Activated CD8-positive, alpha-beta T cell treated with anti-CD3 and anti-CD28 coated beads for 36 hours (primary cell): ENCODE results near the gene RHOA. TPM values are rescaled to one million over a fixed set of nuclear protein-coding genes. Genes with fewer than 3 reads are reported as not detected.

Source experiments
- ATAC-seq: fragments of 200-7000 bp; cut with Tn5 transposase; one replicate; pipeline ENCODE4 v1.10.0; 2021; ENCODE audit warnings: mild to moderate bottlenecking, moderate library complexity
- CTCF ChIA-PET: fragments of 350-600 bp; sonication (Branson Sonifier 250); formaldehyde crosslinking; loops from one replicate; lab custom pipeline; 2021; ENCODE audit warnings: antibody characterized with exemption; lab: Charles Lee
- POLR2A ChIA-PET: fragments of 350-600 bp; sonication (Branson Sonifier 250); formaldehyde crosslinking; loops from one replicate; lab custom pipeline; 2021; ENCODE audit warnings: antibody characterized with exemption; lab: Charles Lee
- DNase-seq: peaks from one replicate; pipeline ENCODE4 v3.0.0-alpha.2; 2020
- H3K27ac Mint-ChIP-seq: one replicate; pipeline ENCODE4 v1.8.0; 2021; ENCODE audit warnings: mild to moderate bottlenecking, mixed read lengths
- H3K27me3 Mint-ChIP-seq: one replicate; pipeline ENCODE4 v1.8.0; 2021; ENCODE audit warnings: mixed read lengths
- H3K36me3 Mint-ChIP-seq: one replicate; pipeline ENCODE4 v1.8.0; 2021; ENCODE audit warnings: low read depth, mixed read lengths
- H3K4me1 Mint-ChIP-seq: one replicate; pipeline ENCODE4 v1.8.0; 2021; ENCODE audit warnings: low read depth, mixed read lengths
- H3K4me3 Mint-ChIP-seq: one replicate; pipeline ENCODE4 v1.8.0; 2021; ENCODE audit warnings: mild to moderate bottlenecking, moderate library complexity, mixed read lengths
- H3K9me3 Mint-ChIP-seq: one replicate; pipeline ENCODE4 v1.8.0; 2021; ENCODE audit warnings: mixed read lengths
- intact Hi-C: fragments of 100-400 bp; cut with micrococcal nuclease; formaldehyde crosslinking; loops from one replicate; pipeline ENCODE4 v1.10.0; 2022
- total RNA-seq, 2 experiments: library from RNA; stranded (reverse); gene quantifications; one replicate each; pipeline ENCODE4 v1.2.3, GENCODE V29; 2021
- TF ChIP-seq, protein P1 (sequence below): fragments of 200-600 bp; IDR thresholded peaks from one replicate; pipeline ENCODE4 v1.8.0; 2022; ENCODE audit warnings: antibody characterized with exemption, mild to moderate bottlenecking

The RHOA gene
- total RNA-seq, 2 experiments from 2014 or later, result 432 to 437 TPM

DNA sequence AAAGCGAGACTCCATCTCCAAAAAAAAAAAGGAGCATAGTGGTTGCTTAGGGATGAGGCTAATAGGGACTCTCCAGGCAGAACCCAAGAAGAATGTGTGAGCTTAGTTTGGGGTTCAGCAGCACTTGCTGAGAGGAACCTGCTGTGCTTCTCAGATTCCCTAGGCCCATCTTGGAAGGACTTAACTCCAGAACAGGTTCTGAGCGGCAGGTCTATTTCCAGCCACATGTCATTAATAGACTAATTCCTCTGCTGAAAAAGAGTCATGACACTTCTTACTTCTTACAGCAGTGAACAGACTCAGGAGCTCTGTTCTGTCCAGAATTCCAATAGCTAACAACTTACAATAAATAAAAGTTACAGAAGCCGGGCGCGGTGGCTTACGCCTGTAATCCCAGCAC lies 22.5 kb downstream of the RHOA start:
- H3K4me3 Mint-ChIP-seq, result no peak overlapping the region
- ATAC-seq, result no peak
- H3K27me3 Mint-ChIP-seq, result no peaks in the 10 kb centered on the region
- intact Hi-C loops, result no loop called here
- CTCF ChIA-PET, result interaction anchor here (0.8 to 1.7 kb wide), 3 partner anchors 12 to 49 kb away, joined by 3 to 8 read pairs (median 5); partner anchors contain the start of gene USP4
- no peaks in the 10 kb centered on the region for H3K9me3 Mint-ChIP-seq
- DNase-seq, result no peak
- no peak overlapping the region for H3K27ac Mint-ChIP-seq
- H3K36me3 Mint-ChIP-seq, result peaks cover 21% of the 10 kb centered on the region
- TF ChIP-seq, protein P1, sequence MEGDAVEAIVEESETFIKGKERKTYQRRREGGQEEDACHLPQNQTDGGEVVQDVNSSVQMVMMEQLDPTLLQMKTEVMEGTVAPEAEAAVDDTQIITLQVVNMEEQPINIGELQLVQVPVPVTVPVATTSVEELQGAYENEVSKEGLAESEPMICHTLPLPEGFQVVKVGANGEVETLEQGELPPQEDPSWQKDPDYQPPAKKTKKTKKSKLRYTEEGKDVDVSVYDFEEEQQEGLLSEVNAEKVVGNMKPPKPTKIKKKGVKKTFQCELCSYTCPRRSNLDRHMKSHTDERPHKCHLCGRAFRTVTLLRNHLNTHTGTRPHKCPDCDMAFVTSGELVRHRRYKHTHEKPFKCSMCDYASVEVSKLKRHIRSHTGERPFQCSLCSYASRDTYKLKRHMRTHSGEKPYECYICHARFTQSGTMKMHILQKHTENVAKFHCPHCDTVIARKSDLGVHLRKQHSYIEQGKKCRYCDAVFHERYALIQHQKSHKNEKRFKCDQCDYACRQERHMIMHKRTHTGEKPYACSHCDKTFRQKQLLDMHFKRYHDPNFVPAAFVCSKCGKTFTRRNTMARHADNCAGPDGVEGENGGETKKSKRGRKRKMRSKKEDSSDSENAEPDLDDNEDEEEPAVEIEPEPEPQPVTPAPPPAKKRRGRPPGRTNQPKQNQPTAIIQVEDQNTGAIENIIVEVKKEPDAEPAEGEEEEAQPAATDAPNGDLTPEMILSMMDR, result no peak
- peaks cover 46% of the 10 kb centered on the region for H3K4me1 Mint-ChIP-seq
- POLR2A ChIA-PET, result interaction anchor here (1.2 kb wide), 1 partner anchor 23 kb away, joined by 5 read pairs; the partner anchor contains the start of genes RHOA and TCTA

DNA sequence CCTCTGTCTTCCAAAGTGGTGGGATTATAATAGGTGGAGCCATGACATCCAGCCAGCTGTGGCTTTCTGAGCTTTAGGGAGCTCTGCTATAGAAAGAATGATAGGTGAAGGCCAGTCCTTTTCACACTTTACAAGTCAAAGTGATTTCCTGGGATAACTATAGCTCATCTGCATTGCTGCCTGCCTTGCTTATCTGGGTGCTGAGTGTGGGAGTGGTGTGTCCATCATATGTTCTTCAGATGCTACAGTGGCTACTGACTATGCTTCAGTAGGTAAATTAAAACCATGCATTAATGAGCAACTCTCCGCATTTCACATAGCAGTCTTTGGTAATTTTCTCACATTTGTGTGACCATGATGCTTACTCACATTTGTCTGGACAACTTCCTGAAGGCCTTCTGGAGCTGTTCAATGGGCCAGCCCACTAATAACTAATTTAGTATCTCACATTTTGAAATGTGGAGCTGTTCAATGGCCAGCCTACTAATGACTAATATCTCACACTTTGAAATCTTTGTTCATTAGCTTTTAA lies 23.4 kb downstream of the RHOA start:
- peaks cover 24% of the 10 kb centered on the region for H3K36me3 Mint-ChIP-seq
- no peaks in the 10 kb centered on the region for H3K27me3 Mint-ChIP-seq
- POLR2A ChIA-PET, result no interaction called here
- intact Hi-C loops, result no loop called here
- peak overlapping the region; percentile 50 for H3K27ac Mint-ChIP-seq
- TF ChIP-seq, protein P1, result no peak
- ATAC-seq (no peak), DNase-seq (no peak)
- peaks cover 51% of the 10 kb centered on the region for H3K4me1 Mint-ChIP-seq
- CTCF ChIA-PET, result interaction anchor here (1.2 to 1.7 kb wide), 3 partner anchors 11 to 48 kb away, joined by 4 to 8 read pairs (median 5); partner anchors contain the start of gene USP4
- H3K9me3 Mint-ChIP-seq, result no peaks in the 10 kb centered on the region
- H3K4me3 Mint-ChIP-seq, result no peak overlapping the region

DNA sequence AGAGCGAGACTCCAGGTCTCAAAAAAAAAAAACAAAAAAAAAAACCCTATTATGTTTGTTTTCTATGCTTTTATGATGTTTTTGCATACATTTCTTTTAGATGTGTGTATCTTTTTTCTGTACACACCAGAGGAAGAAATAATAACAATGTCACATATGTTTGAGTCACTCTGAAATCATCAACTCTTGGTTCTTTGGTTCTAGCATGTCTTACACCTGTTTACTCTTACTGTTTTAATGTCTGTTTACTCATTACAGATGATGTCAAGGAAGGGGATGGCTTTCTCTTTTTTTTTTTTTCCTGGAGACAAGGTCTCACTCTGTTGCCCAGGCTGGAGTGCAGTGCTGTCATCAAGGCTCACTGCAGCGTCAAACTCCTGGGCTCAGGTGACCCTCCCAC lies 24.1 kb downstream of the RHOA start:
- H3K9me3 Mint-ChIP-seq, result no peaks in the 10 kb centered on the region
- no peak overlapping the region for H3K4me3 Mint-ChIP-seq
- POLR2A ChIA-PET, result no interaction called here
- peak overlapping the region; percentile 62 for H3K27ac Mint-ChIP-seq
- peaks cover 51% of the 10 kb centered on the region for H3K4me1 Mint-ChIP-seq
- peaks cover 22% of the 10 kb centered on the region for H3K36me3 Mint-ChIP-seq
- TF ChIP-seq, protein P1, result no peak
- ATAC-seq (peak; percentile 17), DNase-seq (no peak)
- intact Hi-C loops, result no loop called here
- H3K27me3 Mint-ChIP-seq, result no peaks in the 10 kb centered on the region
- CTCF ChIA-PET, result interaction anchor here (1.2 to 1.7 kb wide), 3 partner anchors 10 to 48 kb away, joined by 4 to 8 read pairs (median 5); partner anchors contain the start of gene USP4

DNA sequence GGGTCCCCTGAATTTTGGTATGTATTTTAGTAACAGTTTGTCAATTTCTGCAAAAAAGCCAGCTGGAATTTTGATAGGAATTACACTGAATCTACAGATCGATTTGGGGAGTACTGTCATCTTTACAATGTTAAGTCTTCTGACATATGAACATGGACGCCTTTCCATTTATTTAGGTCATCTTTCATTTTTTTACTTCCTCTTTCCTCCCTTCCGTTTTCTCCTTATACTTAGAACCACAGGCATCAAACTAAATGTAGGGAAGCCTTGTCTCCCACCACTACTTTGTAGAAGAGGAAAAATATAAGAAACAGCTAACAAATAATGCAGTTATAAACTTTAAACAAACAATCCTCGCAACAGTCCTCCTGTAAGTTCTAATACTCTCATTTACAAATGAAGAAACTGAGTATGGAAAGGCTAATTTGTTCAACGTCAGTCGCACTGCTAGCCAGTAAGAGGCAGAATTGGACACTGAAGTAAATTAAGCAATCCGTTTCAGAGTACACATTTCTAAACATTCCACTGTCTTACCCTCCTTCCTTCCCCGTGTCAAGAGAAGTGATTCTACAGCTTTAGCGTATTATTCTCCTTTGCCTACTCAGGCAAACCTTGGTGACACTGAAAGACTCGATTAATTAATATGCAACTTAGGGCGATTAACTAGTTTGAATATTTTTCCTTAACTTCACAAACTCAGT lies 25.6 kb downstream of the RHOA start:
- H3K27me3 Mint-ChIP-seq, result no peaks in the 10 kb centered on the region
- peaks cover 22% of the 10 kb centered on the region for H3K36me3 Mint-ChIP-seq
- ATAC-seq (no peak), DNase-seq (no peak)
- POLR2A ChIA-PET, result interaction anchor here (1.4 kb wide), 1 partner anchor 26 kb away, joined by 3 read pairs; no protein-coding TSS in a partner anchor
- H3K9me3 Mint-ChIP-seq, result no peaks in the 10 kb centered on the region
- TF ChIP-seq, protein P1, result no peak
- CTCF ChIA-PET, result interaction anchor here (1.0 kb wide), 2 partner anchors 42 to 153 kb away, joined by 3 read pairs; no protein-coding TSS in a partner anchor
- intact Hi-C loops, result no loop called here
- H3K27ac Mint-ChIP-seq, result peak overlapping the region; percentile 17
- no peak overlapping the region for H3K4me3 Mint-ChIP-seq
- peaks cover 50% of the 10 kb centered on the region for H3K4me1 Mint-ChIP-seq

DNA sequence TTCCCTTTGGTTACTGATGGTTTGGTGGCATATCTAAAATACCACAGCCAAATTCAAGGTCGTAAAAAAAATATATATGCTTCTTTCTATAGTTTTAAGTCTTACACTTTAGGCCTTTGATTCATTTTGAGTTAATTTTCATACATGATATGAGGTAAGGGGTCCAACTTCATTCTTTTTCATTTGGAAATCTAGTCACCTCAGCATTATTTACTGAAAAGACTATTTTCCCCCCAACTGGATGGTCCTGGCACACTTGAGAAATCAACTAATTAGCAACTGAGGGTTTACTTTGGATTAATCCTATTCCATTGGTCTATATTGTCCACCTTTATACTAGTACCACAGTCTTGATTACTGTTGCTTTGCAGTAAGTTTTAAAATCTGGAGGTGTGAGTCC lies 26.2 kb downstream of the RHOA start:
- ATAC-seq (no peak), DNase-seq (no peak)
- H3K27ac Mint-ChIP-seq, result peak overlapping the region; percentile 30
- no peaks in the 10 kb centered on the region for H3K9me3 Mint-ChIP-seq
- no peaks in the 10 kb centered on the region for H3K27me3 Mint-ChIP-seq
- TF ChIP-seq, protein P1, result no peak
- H3K36me3 Mint-ChIP-seq, result peaks cover 22% of the 10 kb centered on the region
- ChIA-PET CTCF (interaction anchor here (1.0 kb wide), 1 partner anchor 154 kb away, joined by 3 read pairs; no protein-coding TSS in a partner anchor), POLR2A (no interaction called here)
- no peak overlapping the region for H3K4me3 Mint-ChIP-seq
- H3K4me1 Mint-ChIP-seq, result peaks cover 50% of the 10 kb centered on the region
- intact Hi-C loops, result no loop called here
